Non-pigmented ciliary epithelial cell (primary cell): Measurements from ENCODE around the gene CHAF1B.
"Not testable (repeated sequence)": the region's sequence is repeated elsewhere in the genome, so short reads cannot be mapped to it uniquely, and the experiment has no call there.

ENCODE experiments used
- DNase-seq: peaks from one replicate; pipeline ENCODE4 v3.0.0-alpha.2; 2010; ENCODE audit warnings: low read depth

The CHAF1B gene

GRCh38 chr21:36388835-36389234 is 3.6 kb downstream of the CHAF1B start:
- no peak for DNase-seq

GRCh38 chr21:36391649-36392048 is 6.5 kb downstream of the CHAF1B start:
- DNase-seq = not testable (repeated sequence)

DNA sequence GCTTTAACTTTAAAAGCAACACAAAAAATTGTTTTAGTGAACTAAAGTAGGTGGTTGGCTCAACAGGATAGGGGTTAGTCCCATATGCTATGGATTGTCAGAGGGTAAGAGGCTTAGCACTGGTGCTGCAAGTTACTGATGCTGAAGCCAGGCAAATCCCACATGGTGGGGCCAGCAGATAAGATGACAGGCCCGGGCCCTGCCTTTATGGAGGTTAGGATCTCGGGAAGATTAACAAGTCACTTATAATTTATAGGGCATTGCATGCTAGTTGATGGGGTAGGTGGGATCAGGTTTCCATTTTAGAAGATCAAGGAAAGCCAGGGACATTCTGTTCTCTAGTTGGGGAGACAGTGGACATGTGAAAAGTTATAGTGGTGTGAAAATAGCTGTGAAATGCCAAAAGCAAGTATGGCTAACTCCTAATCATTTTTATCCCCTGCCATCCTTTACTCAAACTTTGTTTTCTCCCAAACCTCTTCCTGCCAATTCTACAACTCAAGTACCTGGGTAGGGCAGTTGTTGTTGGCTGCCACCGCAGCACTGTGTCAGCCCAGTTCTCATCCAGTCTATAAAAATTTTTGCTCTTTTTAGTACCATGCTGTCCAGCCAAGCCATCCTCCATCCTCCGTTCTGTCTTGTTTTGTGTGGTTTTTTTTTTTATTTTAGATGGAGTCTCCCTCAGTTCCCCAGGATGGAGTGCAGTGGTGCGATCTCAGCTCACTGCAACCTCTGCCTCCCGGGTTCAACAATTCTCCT is 10.3 kb downstream of the CHAF1B start:
- no peak for DNase-seq

GRCh38 chr21:36396325-36396724 is 11.1 kb downstream of the CHAF1B start:
- DNase-seq = no peak

GRCh38 chr21:36396971-36397370 is 11.8 kb downstream of the CHAF1B start:
- DNase-seq = no peak

- DNase-seq = no peak
Measured at GRCh38 chr21:36397606-36398005, 12.4 kb downstream of the CHAF1B start.

- DNase-seq = not testable (repeated sequence)
Measured at GRCh38 chr21:36399736-36400135, 14.5 kb downstream of the CHAF1B start.

DNA sequence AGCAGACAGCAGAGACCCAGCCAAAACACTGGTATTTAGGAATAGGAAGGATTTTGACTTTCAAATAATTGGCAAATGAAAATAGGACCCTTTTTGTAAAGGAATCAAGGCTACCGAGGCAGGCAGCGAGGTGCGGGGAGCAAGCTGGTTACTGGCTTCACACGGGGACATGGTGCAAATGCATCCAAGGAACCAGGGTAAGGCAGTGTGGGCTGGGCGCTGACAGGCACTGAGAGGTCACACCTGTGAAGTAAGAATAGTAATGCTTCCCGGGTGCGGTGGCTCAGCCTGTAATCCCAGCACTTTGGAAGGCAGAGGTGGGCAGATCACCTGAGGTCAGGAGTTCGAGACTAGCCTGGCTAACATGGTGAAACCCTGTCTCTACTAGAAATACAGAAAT is 15.5 kb downstream of the CHAF1B start:
- no peak for DNase-seq

DNA sequence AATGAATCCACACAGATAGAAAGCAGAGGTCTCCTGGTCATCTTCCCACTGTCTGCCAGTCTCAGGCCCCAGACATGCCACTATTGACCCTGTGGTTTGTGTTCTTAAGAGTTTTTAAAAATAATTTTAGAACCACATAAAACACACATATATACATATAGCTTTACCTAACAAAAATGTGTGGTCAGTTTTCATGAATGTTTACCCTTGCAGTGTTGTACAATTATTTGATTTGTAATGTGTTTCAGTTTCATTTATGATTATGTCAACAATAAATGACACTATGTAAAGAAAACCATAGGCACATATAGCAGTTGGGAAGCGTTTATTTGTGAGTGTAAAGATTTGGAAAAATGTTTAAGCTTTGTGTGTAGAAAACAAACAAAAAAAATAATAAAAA is 17.1 kb downstream of the CHAF1B start:
- DNase-seq = no peak

GRCh38 chr21:36403713-36404112 is 18.5 kb downstream of the CHAF1B start:
- DNase-seq = no peak

- DNase-seq = no peak
Measured at GRCh38 chr21:36408568-36408967, 23.4 kb downstream of the CHAF1B start.

DNA sequence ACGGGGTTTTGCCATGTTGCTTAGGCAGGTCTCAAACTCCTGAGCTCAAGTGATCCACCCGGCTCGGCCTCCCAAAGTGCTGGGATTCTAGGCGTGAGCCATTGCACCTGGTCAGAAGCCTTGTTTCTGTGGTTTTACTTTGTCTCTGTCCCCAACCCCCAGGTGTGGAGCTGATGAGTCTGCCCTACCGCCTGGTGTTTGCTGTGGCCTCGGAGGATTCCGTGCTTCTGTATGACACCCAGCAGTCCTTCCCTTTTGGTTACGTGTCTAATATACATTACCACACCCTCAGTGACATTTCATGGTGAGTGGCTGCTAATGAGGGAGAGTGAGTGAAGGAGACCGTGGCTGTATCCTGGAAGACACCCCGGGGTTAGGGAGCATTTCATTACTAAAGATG is 26.1 kb downstream of the CHAF1B start:
- no peak for DNase-seq

DNA sequence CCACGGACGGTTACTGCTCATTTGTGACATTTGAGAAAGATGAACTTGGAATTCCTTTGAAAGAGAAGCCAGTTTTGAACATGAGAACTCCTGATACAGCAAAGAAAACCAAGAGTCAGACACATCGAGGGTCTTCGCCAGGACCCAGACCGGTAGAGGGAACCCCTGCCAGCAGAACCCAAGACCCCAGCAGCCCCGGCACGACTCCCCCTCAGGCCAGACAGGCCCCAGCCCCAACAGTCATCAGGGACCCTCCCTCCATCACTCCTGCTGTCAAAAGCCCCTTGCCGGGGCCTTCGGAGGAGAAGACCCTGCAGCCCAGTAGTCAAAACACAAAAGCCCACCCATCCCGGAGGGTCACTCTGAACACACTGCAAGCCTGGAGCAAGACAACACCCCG is 27.7 kb downstream of the CHAF1B start:
- no peak for DNase-seq

GRCh38 chr21:36415375-36415774 is 30.2 kb downstream of the CHAF1B start:
- DNase-seq = no peak

GRCh38 chr21:36419241-36419640 is 34.0 kb downstream of the CHAF1B start:
- no peak for DNase-seq

GRCh38 chr21:36419996-36420395 is 34.8 kb downstream of the CHAF1B start:
- peak; percentile 71 for DNase-seq

DNA sequence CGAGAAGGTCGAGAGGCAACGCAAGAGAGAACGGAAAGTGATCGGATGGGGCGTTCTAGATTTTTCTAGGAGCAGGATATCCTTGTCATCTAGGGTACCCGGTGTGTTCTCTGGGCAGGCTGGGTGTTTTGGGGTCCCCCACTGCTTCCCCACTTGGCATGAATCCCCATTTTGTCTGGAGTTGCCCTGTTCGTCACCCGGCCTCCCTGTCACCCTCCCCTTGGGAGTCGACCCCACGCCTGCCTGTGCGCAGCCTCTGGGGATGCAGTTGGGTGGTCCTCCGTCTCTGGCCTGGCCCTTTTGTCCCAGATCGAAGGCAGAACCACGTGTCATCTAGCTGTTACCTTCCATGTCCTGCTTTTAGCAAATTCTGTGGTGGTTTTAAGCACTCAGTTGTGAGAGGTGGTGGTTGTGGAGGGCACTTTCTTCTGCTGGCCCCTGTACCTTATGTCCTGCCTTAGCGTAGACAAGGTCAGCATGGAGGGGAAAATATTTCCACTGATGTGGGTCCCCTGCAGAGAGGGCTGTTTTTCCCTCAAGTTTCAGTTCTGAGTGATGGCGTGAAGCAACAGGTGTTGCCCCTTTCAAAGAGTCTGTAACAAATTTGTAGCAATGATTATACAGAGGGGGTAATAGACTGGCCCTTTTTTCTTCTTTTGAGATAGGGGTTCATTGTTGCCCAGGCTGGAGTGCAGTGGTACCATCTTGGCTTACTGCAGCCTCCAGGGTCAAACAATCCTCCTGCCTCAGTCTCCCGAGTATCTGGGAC is 35.6 kb downstream of the CHAF1B start:
- no peak for DNase-seq

DNA sequence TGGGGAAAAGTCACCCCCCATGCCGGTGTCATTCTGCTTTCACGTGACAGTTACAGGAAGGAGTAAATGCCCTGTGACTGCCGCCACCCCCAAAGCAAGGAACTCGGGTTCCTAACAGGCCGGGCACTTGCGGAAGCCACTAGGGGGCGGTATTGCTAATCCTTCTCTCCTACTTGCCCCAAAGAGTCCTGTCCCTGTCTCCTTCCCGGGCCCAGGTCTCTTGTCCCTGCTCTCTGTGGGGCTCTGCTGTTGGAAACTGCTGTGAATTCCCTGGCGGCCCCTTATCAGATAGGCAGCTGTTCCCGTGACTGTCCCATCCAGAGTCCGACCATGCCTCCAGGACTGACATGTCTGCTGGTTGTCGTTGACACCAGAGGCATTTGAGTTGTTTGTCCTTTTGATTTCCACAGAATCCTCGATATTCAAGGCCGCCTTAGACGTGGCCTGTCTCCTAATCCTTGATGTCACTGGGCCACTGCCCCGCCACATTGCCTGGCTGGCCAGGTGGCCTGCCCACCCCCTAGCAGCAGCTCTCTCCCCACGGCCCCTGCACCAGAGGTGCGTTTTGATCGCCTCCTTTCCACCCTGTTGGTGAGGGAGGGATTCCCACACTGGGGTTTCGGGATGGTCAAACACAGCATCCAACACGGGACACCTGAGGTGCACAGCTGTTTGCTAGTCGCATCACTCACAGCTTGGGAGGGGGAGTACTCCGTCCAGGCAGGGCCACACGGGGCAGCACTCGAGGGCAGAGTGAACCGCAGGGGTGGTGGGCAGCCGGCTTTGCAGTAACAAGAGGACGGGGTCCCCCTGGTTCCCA is 37.3 kb downstream of the CHAF1B start:
- peak; percentile 26 for DNase-seq

DNA sequence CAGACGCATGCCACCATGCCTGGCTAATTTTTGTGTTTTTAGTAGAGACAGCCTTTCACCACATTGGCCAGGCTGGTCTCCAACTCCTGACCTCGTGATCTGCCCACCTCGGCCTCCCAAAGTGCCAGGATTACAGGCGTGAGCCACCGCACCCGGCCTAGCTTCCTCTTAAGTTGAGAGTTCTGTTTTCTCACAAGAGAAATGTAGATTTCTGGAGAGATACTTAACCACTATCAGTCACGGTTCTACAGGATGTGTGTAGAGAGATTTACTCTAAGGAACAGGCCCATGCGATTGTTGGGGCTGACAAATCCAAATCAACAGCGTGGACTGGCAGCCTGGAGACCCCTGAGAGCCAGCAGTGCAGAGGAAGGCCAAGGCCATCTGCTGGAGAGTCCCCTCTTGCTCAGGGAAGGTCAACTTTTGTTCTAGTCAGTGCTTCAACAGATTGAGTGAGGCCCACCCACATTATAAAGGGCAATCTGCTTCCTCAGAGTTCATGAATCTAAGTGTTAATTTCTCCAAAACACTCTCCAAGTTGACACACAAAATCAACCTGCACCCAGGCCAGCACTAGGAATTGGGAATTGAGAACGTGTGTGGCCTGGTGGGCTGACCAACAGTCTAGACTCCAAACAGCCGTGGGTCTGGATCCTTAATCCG is 38.7 kb downstream of the CHAF1B start:
- DNase-seq = no peak

GRCh38 chr21:36424592-36424991 is 39.4 kb downstream of the CHAF1B start:
- no peak for DNase-seq

- DNase-seq = peak; percentile 20
Measured at GRCh38 chr21:36425286-36425685, 40.1 kb downstream of the CHAF1B start.

- DNase-seq = no peak
Measured at GRCh38 chr21:36427502-36427901, 42.3 kb downstream of the CHAF1B start.
